Activated T-cell treated with anti-CD3 and anti-CD28 coated beads, Interleukin-2, amount 50 U/mL, for 48 hours (primary cell): ENCODE data around the gene PRKCH.

Experiments used
- DNase-seq, 2 experiments: peaks; one replicate each; pipeline ENCODE4 v3.0.0-alpha.2; 2020

Gene PRKCH

GRCh38 chr14:61321385-61322010 lies at the start of gene PRKCH:
Gene PRKCH (plus strand): TSS chr14:61321579. CDS start chr14:61322102, 523 bp downstream.
- peak; percentile 84 to 87 for DNase-seq

DNA sequence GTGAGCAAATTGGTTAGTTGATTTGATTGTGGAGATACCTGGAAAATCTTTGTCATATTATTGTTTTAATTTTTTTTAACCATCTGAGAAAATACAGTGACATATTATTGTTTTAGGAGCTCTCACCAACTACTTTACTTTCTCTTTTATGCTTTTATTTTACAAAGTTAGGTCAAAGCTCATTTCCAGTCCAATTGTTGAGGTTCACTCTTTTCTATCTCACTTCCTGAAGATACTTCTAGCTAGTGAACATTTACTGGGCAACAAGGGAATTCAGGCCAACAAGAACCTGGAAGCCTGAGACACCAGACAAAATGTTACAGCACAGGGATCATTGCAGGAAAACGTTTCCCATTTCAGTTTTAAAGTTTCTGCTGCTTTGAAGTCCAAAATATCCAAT lies 44.1 kb upstream of the PRKCH start:
- no peak for DNase-seq

DNA sequence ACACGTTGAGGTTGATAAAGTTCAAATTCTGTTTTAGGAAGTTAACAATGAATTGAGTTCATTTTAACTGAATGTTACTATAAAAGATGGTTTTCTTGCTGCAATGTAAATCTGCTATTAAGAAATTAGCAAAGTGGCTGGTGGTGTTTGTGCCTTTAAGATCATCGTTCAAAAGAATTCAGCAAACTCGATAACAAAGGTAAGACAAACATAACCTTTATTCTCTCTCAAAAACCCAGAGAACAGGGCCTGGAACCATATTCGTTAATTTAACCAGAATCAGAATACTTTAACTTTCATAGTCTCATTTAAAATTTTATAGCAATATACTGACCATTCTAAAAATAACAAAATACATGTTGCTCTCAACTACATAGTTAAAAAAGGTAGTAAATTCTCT lies 43.6 kb upstream of the PRKCH start:
- DNase-seq, result no peak

DNA sequence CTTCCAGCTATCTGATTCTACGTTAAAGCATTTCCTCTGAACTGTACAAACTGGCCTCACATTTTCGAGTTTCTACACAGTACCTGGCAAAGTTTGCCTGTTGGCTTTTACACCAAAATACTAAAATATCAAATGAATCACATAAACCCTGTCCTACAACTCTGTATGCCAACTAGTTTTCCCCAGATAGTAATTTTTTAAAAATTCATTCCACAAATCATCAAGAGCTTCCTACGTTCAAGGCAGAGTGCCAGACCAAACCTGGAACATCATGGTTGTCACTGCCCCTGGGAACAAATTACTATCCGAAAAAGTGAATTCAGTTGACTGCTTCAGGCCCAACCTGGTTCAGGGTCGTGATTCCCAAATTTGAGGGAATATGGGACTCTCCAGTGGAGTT lies 42.3 kb upstream of the PRKCH start:
- no peak for DNase-seq

GRCh38 chr14:61280092-61280525 lies 41.3 kb upstream of the PRKCH start:
- DNase-seq, result no peak

GRCh38 chr14:61280526-61281185 lies 40.7 kb upstream of the PRKCH start:
- peak; percentile 86 to 88 for DNase-seq

- DNase-seq, result no peak
Observed at GRCh38 chr14:61281186-61281947, 40.0 kb upstream of the PRKCH start, which contains the start of gene TMEM30B. Gene TMEM30B (minus strand): TSS chr14:61281338. CDS start chr14:61281147, 191 bp downstream.

DNA sequence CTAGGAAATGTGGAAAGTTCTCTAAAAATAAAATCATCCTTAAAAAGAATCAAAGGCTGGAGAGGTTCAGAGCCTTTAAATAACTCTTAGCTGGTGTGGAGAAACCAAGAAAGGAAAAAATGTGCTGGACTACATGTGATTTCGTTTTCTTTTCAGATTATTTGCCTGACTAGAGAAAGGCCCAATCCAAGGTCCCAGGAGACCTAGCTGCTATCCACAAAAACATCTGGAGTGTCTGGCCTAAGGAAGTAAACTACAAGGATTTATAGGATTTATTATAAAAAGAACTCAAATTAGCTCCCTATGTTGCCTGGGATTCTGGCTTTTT lies 39.5 kb upstream of the PRKCH start:
- no peak for DNase-seq

- no peak for DNase-seq
Observed at GRCh38 chr14:61282746-61283145, 38.6 kb upstream of the PRKCH start.

- no peak for DNase-seq
Observed at GRCh38 chr14:61284001-61284400, 37.4 kb upstream of the PRKCH start.

DNA sequence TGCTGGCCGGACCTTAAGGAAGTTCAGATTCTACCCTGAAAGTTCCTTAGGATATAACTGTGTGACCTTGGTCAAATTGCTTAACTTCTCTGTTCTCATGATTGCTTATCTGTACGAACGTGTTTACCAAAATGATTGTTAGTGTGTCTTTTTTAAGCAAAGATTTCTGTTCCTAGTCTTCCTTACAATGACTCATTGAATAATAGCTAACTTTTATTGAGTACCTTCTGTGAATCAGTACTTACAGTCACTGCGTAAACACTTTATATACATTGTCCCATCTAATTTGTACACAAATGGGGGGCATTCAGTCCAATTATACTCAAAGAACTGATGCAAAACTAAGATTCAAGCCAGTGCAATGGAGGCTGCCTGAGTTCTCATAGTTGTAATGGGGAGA lies 36.0 kb upstream of the PRKCH start:
- DNase-seq, result no peak

DNA sequence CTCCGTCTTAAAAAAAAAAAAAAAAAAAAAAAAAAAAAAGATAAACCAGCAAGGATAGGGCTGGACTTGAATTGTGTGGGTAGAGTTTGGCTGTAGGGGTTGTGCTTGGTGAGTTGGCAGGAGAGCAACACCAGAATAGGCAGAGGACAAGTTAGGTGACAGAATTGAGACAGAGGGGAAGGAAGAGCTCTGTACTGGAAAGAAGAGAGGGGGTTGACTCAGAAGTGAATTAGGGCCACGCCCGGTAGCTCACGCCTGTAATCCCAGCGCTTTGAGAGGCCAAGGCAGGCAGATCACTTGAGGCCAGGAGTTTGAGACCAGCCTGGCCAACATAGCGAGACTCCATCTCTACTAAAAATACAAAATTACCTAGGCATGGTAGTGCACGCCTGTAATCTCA lies 34.2 kb upstream of the PRKCH start:
- no peak for DNase-seq

GRCh38 chr14:61288228-61288627 lies 33.2 kb upstream of the PRKCH start:
- DNase-seq, result no peak

GRCh38 chr14:61288720-61289119 lies 32.7 kb upstream of the PRKCH start:
- no peak for DNase-seq

- DNase-seq, result no peak
Observed at GRCh38 chr14:61290701-61291100, 30.7 kb upstream of the PRKCH start.

DNA sequence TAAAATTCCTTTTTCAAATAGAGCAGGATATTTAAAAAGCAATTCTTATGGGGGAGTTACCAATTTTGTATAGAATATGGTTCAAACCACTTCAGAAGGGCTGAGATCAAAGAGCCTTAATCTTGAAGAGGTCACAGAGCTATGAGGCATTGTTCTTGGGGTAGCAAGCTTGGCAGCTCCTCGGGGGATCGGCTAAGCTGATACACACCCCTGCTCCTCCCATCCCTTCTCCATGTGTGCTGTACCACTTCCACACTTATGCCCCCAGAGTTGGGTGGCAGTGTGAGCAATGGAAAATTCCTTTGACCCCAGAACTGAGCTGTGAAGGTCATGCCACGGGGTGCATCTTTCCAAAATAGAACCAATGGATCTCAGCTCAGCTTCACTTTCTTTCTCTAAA lies 25.2 kb upstream of the PRKCH start:
- no peak for DNase-seq

DNA sequence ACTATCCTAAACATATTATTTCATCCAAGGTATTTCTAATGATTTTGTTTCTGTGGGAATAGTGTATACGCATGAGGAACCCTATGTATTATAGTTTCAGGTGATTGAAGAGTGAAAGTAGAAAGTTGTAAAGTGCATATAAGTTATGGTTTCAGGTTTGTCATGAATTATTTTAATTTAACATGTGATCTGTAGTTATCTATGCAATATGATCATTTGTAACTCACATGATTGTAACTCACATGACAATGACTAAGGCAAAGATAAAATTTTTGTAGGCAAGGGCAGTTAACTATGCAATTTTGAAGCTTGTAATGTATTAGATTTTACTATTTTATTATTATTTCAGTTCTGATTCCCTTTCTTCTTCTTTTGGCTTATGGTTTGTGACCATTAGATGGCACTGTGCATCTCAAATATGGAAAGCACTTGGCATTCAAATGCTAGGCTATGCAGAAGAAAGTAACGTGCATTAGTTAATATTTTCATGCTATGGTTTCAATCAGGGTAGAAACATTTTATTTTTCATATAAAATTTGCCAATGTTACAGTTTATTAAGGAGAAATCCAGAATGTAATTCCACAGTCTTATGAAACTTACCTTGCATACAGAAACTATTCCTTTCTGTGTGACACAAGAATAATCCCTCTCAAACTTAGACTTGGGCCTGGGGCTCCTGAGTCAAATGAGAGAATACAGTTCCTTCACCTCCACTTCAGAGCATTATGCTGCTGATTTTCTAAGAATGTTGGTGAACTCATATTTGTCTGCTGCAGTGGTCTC lies 24.5 kb upstream of the PRKCH start:
- DNase-seq, result no peak

GRCh38 chr14:61297581-61297980 lies 23.8 kb upstream of the PRKCH start:
- no peak for DNase-seq

- no peak for DNase-seq
Observed at GRCh38 chr14:61298824-61299223, 22.6 kb upstream of the PRKCH start.

- DNase-seq, result no peak
Observed at GRCh38 chr14:61300209-61300608, 21.2 kb upstream of the PRKCH start.

- DNase-seq, result no peak
Observed at GRCh38 chr14:61300754-61301153, 20.6 kb upstream of the PRKCH start.

DNA sequence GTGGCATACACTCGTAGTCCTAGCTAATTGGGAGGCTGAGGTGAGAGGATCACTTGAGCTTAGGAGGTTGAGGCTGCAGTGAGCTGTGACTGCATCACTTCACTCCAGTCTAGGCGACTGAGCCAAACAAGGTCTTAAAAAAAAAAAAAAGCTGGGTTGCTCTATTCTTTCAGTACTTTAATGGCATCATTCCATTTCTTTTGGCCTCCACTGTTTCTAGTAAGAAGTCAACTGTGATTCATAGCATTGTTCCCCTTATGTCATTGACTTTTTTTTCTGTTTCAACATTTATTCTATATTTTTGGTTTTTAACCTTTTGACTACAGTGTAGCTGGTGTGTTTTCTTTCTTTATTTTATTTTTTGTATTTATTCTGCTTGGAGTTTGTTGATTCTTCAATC lies 16.7 kb upstream of the PRKCH start:
- DNase-seq, result no peak

- DNase-seq, result no peak
Observed at GRCh38 chr14:61308198-61308597, 13.2 kb upstream of the PRKCH start.
